Endometrial microvascular endothelial cells (primary cell): ENCODE data around the gene RUNX1. TPM values are rescaled to one million over a fixed set of nuclear protein-coding genes. Genes with fewer than 3 reads are reported as not detected.
"Not testable (repeated sequence)": the region's sequence is repeated elsewhere in the genome, so short reads cannot be mapped to it uniquely, and the experiment has no call there.

ENCODE experiments used
- in situ Hi-C: cut with HindIII; loops from 2 replicates; pipeline ENCODE4 v1.10.0; 2017; ENCODE audit warnings: low sequenced_read_pairs, low pct_unique_long_range_greater_than_20kb; ENCODE audit errors: inconsistent ontology term
- total RNA-seq: library from RNA; depleted of rRNA; stranded (reverse); fragments of >200 nt; gene quantifications from one replicate; pipeline ENCODE4 v1.2.3, GENCODE V29; 2015; ENCODE audit errors: inconsistent ontology term

RUNX1 gene
- total RNA-seq, 1 donor from 2014 or later: 14.5 TPM

DNA sequence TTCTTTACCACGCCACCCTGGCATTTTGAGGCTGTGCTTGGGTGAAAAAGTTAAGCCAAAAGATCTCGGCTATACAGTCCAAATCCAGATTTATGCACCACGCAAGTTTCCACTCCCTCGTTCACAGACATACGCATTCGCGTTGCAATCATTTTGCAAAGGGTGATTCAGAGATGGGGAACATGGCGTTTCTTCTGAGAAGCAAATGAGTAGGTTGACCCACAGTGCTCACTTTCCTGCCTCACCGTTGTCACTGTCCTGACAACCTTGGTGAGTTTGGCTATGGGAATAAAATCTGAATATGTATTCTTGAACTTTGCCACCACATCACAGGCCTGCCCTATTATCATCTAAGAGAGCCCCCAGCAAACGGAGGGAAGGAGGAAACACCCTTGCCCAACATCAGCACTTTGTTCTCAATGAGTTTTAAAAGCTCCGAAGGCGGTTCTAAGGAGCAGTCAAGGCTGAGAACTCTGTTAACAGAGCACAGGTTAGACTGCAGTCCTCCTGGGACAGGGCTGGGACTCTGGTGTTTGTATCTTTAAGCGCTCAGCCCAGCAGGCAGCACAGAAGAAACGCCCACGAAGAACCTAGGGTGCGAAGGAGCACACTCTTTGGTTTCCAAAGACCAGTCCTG is 86.4 kb downstream of the RUNX1 start:
- in situ Hi-C loops: no loop called here

DNA sequence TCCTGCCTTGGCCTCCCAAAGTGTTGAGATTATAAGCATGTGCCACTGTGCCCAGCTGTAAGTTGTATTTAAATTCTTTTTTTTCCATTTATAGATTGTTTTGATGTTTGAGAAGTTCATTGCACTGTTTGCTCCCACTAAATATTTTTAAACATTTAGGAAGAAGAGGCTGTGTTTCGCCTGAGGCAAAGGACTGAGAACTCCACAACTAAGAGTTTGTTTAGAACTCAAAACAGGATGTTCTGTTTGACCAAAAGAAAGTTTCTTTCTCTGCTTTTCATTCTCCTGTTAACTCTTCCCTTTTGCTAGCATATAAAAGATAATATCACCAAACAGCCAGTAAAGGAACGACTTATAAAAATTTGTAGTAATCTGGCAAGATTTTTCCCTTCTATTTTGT is 87.0 kb downstream of the RUNX1 start:
- in situ Hi-C loops: no loop called here

DNA sequence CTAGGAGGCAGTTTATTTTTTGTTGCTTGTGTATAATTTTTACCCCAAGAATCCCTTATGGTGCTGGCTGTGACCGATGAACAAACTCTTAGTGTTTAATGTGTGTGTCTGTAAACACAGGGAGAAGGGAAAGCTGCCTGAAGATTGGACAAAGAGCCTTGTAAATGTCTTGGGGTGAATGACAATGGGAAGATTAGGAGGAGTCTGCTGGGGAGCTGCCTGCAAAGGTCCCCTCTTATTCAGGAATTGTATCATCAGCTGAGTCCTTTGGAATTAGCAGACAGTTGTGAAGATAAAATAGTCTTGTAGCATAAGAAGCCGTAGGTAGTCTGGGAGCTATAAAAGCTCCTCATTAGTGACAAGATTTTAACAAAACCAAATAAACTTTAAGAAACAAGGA is 88.4 kb downstream of the RUNX1 start:
- in situ Hi-C loops: no loop called here

DNA sequence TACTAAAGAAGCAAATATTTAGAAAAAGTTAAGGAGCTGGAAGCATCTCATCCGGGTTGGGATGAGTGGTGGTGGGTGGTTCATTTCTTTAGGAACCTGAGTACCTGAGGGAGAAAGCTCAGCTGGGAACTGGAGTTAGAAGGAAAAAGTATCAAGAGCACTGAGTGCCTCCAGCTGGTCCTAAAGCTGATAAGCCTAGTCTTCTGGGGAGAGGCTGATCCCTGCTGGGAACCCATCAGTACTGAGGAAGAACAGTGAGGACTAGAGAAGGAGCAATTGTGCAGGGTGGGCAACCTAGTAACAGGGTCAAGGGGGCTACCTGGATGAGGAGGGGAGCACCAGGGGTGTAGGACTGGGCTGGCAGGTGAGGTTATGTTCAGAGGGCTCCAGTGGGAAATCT is 89.5 kb downstream of the RUNX1 start:
- in situ Hi-C loops: no loop called here

DNA sequence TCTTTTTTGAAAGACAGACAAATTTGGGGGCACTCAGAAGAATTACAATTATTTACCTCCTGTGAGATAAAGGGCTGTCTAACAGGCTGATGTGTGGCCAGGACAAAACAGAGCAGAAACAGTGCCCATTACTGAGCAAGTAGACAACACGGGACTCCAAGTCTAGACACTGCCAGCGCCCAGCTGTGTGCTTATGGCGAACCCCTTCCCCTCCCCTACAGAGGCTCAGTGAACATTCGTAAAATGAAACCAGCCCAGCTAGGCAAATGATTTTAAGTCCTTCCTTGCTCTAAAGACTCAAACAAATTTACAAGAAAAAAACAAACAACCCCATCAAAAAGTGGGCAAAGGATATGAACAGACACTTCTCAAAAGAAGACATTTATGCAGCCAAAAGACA is 91.1 kb downstream of the RUNX1 start:
- in situ Hi-C loops: no loop called here

DNA sequence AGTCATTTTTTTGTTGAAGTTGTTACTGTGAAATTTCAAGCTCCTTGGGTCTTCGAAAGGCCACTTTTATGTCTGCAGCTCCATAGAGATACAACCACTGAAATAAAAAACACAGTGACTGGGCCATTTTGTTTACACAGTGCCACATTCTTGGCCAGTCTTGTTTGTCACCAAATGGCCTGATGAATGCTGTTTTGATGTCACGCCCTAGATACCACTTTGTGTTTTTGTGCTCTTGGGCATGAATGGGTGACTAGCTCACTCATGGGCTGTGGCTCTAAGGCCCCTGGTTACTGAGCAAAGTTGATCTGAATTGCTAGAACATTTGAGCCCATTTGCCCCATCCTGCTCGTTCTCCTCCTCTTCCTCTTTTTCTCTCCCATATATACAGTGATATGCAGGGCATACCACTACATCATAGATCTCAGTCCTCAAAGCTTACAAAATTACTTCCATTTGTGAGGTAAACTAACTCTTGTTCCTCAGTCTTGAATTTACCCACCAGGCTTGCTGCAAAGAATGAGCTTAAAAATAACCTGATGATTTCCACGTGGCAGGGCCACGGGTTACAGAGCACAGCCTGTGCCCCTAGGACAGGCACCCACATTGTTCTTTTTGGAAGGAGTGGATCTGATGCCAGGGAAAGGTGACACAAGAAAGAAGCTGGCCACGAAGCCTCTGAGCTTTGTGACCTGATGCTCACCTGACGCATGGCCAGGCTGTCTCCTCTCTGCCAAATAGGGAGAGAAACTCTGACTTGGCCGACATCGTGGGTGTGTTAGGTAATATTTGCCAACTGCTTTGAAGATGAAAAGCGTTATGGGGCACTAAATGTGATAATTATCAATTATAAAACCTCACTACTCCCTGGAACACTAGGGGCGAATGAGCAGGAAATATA is 92.4 kb downstream of the RUNX1 start:
- in situ Hi-C loops: no loop called here

DNA sequence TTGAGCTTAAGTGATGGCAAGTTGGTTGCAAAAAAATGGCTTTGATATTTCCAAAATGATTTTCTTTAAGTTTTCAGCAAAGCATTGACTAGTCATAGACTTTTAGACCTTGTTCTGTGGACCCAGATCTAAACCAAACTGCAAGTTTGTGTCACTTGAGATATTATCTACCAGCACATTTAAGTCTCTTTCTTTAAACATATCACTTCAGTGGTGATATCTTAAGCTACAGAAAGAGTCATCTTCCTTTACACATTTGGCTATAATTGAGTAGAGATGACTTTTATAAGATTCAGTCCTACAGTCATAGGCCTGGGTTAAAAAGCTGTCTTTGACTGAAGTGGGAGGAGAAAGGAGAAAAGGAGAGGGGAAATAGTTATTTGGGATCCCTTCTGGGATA is 95.2 kb downstream of the RUNX1 start:
- in situ Hi-C loops: no loop called here

DNA sequence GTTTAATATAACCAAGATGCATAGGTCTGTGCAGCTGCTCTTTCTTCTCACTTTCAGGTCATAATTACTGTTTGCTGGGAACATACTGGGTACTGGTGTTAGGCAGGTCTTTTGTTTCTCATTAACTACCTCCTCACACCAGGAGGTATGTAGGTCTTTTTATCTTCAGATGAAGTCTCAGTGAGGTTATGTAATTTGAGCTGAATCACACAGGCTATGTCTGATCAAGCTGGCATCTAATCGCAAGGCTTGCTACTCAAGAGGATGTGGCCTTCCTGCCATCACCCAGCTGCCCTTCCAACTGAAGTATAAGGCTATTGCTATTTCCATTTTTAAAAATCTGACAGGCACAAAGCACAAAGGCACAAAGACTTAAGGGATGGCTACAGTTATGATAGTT is 96.4 kb downstream of the RUNX1 start:
- in situ Hi-C loops: no loop called here

DNA sequence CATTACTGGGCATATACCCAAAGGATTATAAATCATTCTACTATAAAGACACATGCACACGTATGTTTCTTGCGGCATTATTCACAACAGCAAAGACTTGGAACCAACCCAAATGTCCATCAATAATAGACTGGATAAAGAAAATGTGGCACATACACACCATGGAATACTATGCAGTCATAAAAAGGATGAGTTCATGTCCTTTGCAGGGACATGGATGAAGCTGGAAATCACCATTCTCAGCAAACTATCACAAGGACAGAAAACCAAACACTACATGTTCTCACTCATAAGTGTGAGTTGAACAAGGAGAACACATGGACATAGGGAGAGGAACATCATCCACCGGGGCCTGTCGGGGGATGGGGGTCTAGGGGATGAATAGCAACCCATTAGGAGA is 97.2 kb downstream of the RUNX1 start:
- in situ Hi-C loops: not testable (repeated sequence)

DNA sequence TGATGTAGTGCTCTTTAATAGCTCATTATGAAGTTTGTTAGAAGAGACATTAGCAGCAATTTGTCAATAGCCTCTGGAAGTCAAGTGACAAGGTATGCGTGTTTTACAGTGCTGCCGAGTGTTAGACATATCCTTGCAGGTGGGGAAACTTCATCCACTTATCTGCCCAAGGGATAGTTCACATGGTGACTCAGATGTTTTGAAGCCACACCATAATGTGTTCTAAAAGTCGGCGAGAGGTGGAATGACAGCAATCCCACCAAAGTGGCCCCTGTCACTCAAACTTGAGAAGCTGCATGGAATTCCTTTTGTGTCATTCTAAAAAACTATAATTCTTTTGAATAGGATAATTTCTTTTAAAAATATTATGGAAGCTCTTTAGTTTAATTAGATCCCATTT is 98.1 kb downstream of the RUNX1 start:
- in situ Hi-C loops: no loop called here

DNA sequence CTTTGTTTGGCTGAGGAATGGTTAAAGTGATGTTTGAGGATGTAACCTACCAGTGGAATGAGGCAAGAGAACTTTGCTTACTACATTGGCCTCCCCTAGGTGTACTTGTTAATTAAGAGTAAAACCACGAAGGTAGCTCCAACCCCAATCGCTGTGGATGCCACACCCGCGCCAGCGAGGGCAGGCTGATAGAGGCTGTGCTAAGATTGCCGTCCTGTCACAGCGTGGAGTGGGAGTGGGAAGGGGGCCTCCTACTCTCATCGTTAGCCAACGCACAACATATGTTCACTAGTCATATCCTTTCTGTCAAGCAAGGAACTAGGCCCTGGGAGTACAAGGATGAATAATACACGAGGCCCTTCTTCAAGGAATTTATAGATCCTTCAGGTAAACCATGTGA is 99.6 kb downstream of the RUNX1 start:
- in situ Hi-C loops: no loop called here

DNA sequence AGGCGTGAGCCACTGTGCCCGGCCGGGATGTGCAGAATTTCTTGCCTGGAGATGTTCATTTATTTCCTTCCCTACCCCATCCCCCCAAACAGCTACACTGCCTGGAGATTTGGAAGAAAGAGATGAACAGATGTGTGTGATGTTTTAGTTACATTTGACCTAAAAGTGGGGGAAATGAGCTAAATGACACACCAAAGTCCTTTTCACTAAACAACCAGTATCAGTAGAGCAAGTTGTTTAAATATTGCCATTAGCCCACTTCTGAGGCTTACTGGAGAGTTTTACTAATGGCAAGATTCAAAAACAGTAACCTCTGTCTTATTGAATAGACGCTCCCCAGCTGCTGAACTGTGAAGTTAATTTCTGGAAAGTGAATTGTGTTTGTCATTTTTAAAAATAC is 100.1 kb downstream of the RUNX1 start:
- in situ Hi-C loops: no loop called here

DNA sequence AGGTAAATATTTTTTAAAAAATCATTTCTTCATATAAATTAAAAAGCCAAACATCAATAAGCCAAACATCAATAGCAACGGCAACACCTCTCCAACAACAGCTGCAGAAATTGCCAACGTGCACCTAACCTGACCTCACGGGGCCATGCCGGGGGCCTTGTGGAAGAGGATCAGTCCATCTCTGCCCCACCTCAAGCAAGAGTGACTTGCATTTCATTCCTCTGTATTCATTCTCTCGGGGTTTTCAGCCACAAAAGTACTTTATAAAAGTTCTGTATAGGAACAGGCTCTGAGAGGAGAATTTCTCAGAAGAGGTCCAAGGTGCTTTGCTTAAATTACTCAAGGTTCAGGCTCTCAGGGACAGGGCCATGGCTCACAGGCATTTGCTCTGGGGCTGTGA is 100.9 kb downstream of the RUNX1 start:
- in situ Hi-C loops: no loop called here

DNA sequence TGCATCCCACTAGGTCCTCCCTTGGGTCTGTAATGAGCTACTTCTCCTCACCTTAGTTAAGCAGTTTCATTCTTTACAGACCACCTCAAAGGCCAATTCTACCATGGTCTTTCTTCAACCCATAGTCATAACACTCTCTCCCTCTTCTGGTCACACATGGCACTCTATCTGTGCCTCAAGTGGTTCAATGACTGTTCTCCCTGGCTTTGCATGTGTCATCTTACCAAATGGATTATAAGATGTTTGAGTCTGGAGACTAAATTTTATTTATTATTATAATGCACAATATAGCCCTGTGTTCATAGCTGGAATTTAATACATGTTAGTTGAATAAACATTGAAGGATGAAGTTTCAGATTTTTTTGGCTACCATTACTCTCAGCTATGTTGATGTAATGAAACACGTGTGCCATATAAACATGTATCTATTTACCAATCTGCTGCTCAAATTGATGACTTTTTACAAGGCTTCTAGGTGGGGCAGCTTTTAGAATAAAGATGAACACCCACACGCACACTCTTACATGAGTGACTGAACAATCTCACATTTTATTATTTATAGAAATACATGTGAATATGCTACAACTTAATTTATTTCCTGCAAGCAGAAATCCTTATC is 102.1 kb downstream of the RUNX1 start:
- in situ Hi-C loops: no loop called here

DNA sequence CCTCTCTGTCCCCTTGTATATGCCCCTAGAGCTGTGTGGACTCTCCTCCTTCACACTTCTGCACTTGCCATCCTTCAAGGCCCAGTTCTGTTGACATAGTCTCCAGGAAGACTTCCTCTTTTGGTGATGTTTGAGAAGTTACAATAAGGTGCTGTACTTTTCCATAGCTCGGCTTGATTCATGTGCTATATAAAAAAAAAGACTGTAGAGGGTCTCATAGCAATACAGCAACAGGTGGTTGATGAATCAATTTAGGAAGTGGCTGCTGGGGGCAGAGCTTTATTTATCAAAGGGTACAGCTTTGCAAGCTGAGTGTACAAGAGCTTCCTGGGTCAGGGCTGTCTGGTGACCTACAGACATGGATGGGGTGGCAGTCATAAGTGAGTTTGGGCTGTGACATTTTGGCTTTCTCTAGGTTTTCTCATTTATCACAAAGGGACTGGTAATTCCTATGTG is 102.7 kb downstream of the RUNX1 start:
- in situ Hi-C loops: no loop called here

DNA sequence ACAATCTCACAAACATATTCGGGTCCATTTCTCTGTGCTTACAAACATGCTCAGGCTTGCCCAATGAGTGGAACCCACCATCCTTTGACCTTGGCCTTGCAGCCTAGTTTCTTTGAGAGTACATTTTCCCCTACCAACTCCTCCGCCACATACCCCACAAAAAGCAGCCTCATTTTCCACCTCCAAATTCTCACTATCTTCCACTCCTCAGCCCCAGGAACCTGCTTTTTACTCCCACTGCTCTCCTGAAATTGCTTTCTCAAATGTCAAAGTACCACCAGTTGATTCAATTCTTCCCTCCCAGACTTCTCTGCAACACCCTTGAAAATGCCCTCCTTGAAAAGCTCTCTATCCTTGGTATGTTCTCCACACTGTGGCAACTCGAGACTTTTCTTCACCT is 103.8 kb downstream of the RUNX1 start:
- in situ Hi-C loops: no loop called here

DNA sequence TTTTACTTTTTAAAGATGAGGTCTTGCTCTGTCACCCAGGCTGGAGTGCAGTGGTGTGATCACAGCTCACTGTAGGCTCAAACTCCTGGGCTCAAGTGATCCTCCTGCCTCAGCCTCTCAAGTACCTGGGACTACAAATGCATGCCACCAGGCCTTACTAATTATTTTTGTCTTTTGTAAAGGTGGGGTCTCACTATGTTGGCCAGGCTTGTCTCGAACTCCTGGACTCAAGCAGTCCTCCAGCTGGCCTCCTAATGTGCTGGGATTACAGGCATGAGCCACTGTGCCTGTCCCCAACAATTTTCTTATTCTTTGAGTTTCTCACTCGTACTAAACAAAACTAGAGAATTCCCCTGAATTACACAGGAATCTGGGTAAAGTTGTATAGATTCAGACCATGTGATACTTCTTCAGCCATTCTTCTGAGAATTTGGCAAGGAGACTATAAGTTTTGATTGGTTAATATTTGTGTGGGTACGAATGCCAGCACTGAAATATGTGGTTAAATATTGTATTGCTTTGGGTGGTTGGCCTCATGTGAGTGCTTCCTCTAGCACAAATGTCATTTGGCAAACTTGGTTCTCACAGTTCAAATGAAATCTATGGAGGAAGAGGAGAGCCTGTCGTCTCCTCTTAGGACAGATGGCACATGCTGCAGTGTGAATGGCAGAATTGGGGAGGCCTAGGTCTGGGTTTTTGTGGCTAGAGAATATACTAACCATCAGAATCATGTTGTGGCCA is 104.9 kb downstream of the RUNX1 start:
- in situ Hi-C loops: no loop called here

DNA sequence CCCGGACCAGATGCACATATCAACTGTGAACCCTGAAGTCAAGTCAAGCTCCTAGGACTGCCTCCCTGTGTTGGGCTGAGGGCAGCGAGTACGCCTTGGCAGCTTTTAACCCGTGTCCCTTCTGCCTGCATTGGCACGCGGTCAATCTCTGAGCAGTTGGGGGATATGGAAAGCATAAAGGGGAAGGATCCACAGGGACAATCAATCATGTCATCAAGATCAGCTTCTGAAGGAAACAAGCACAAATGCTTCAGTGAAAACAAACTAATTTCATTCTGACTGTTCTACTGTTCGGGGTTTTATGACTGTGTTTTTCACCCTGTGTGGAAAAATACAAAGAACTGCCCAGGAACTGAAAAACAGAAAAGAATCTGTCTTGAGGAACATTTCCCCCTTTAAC is 106.2 kb downstream of the RUNX1 start:
- in situ Hi-C loops: no loop called here

DNA sequence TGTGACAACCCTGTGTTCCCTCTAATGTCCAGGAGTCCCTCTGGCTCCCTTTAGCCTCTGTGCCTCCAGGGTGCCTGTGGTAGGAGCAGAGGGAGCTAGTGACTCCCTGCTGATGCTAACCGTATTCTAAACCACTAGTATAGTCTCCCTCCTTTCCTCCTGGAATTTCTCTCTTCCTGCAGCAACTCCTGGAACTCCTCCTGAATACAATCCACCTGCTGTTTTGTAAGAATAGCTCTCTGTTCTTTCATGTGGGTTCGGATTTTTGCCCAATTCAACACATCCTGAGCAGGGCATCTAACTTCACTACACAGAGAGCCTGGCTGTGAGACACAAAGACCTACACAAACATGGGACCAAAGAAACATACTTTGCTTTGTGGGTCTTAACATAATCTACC is 107.9 kb downstream of the RUNX1 start:
- in situ Hi-C loops: no loop called here
